GM21423 (cell line): Measurements from ENCODE around the gene TTC39A.

Experiments used
- ATAC-seq: cut with Tn5 transposase; IDR thresholded peaks from one replicate; pipeline ENCODE4 v1.9.1; 2021; ENCODE audit warnings: mild to moderate bottlenecking, moderate library complexity; ENCODE audit not compliant: unreplicated experiment

Gene TTC39A

GRCh38 chr1:51299185-51299885 lies 31.0 kb downstream of the TTC39A start:
- no peak for ATAC-seq

GRCh38 chr1:51298322-51298705 lies 32.0 kb downstream of the TTC39A start:
- ATAC-seq = no peak

DNA sequence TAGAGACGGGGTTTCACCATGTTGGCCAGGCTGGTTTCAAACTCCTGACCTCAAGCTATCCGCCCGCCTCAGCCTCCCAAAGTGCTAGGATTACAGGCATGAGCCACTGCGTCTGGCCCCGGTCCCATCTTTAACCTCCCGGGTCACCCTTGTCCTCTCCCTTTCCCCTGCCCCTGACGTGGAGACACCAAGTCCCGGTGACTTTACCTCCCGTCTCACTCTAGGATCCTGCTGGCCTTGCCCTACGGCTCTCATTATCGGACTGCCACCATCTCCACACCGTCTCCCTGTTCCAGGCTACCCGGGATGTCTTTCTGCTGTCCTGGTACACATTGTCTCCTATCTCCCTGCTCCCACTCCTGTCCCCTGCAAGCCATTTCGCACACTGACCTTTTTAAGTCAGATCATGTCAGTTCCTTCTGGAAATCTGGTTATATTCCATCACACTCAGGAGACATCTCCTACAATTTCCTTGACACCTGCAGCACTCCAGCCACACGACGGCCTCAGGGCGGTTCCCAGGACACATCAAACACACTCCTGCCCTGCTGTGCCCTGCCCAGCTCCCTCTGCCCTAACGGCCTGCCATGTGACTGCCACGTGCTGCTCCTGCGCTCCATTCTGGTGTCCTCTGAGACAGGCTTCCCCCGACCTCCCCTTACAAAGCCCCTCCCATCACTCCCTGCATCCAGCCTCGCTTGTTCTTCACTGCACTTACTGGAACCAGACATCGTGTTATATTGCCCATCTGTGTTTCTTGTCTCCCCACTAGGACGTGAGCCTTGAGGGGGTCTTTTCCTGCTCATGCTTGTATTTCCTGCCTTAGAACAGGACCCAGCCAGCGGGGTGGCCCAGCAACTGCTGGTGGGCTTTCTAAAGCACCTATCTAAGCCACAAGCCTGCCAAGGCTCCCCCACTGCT lies 32.7 kb downstream of the TTC39A start:
- ATAC-seq = no peak

- ATAC-seq = peak; percentile 57
Measured at GRCh38 chr1:51296383-51297357, 33.7 kb downstream of the TTC39A start.

GRCh38 chr1:51295926-51296325 lies 34.4 kb downstream of the TTC39A start:
- ATAC-seq = no peak

DNA sequence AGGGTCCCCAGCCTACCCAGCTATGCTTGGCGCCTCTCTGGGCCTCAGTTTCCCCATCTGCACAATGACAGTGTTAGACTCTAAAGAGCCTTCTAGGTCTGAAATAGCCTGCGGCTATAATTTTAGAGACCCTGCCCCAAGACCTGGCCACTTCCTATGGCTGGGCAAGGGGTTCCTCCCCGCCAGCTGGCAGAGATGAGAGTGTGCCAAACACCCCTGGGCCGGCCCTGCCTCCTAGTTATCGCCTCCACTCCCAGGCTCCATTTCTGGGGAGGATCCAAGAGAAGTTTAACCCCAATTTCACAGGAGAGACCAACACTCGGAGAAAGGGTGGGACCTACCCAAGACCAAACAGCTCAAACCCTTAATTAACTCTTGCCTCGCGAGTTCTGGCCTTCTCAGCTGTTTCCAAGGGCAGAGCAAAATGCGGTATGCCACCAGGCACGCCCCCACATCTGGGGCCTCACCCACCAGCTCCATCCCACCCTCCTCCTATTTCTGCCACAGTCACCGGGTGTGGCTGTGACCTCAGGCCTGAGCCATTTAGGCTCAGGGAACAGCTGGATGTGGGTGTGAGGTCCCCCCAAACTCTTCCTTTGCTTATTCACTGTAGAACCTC lies 35.7 kb downstream of the TTC39A start:
- ATAC-seq = no peak

DNA sequence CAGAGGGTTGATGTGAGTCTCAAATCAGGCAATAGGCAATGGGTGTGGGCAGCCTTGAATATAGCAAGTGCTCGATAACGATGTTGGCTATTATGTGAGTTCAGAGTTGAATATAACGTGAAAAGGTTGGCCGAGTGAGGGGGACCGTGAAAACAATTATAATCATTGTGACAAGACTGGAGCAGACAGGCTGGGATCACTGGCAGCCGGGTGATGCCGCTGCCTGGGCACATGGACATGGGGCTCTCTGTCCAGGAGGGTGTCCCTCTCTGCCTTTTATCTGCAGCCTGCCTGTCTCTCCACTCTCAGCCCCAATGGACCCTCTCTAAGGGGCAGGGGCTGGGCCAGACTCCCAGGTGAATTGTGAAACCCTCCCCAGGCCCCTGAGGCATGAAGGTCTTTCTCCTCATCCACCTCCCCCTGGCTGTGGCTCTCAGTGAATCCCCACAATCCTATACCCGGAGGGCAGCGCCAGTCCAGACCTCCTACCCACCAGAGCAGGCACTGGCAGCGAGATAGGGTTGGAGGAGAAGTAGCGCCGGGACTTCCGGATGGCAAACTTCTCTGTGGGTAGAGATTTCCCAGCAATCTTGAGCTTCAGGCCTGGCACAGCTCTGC lies 36.4 kb downstream of the TTC39A start:
- ATAC-seq = no peak

- no peak for ATAC-seq
Measured at GRCh38 chr1:51290489-51290847, 39.9 kb downstream of the TTC39A start.

GRCh38 chr1:51289676-51290488 lies 40.5 kb downstream of the TTC39A start:
- ATAC-seq = no peak

- ATAC-seq = no peak
Measured at GRCh38 chr1:51288578-51288977, 41.8 kb downstream of the TTC39A start.

- no peak for ATAC-seq
Measured at GRCh38 chr1:51287966-51288365, 42.4 kb downstream of the TTC39A start.

DNA sequence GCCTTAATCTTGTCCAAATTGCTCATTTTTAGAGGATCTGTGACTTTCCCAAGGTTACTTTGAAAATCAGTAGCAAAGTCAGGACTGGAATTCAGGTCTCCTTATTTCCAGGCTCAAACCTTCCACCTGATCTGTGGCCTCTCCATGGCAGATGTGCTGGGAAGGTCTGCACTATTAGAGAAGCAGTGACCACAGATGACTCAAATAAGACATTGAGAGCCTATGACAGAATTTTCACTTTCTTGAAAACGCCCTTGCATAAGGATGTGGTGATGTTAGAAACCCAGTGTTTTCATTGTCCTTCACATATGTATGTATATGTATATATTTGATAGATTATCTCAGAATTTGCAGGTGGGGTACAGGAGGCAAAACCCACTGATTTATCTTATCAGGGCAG lies 45.3 kb downstream of the TTC39A start:
- peak; percentile 87 for ATAC-seq

GRCh38 chr1:51284487-51284954 lies 45.8 kb downstream of the TTC39A start:
- ATAC-seq = peak; percentile 43

- no peak for ATAC-seq
Measured at GRCh38 chr1:51283979-51284378, 46.4 kb downstream of the TTC39A start.

GRCh38 chr1:51282605-51283004 lies 47.8 kb downstream of the TTC39A start:
- no peak for ATAC-seq

DNA sequence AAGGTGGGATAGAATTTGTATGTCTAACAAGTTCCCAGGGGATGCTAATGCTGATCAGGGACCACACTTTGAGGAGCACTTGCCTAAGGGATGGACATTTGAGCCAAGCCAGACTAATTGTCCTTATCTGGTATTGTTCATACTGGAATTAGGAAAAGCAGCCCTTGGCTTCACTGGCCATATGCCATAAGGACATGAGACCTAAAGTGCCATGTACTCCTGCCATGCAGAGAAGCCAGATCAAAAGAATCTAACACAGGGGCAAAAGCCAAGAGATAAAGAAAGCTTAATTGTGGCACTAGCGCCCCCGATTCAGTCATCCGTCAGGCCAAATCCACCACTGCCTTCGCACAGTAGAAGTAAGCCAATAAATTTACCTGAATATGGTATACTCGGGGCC lies 48.6 kb downstream of the TTC39A start:
- no peak for ATAC-seq

GRCh38 chr1:51280321-51280978 lies 49.9 kb downstream of the TTC39A start:
- ATAC-seq = no peak

DNA sequence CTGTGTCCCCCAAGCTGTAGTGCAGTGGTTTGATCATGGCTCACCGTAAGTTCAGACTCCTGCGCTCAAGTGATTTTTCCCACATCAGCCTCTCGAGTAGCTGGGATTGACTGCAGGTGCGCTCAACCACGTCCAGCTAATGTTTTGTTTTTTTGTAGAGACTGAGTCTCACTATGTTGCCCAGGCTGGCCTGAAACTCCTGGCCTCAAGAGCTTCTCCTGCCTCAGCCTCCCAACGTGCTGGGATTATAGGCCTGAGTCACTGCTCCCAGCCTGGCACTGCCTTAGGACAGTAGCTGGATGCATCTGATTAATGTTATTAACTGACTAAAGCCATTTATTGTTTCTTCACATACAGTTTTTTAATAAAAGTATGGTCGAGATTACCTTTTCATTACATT lies 54.1 kb downstream of the TTC39A start:
- ATAC-seq = no peak

- ATAC-seq = no peak
Measured at GRCh38 chr1:51274676-51275075, 55.7 kb downstream of the TTC39A start.
